Endothelial cell (in vitro differentiated cells): ENCODE results near the gene TBL1X. TPM values are rescaled to one million over a fixed set of nuclear protein-coding genes. Genes with fewer than 3 reads are reported as not detected.

Source experiments
- DNase-seq: peaks from one replicate; pipeline ENCODE4 v3.0.0; 2021; ENCODE audit warnings: low spot score
- H3K27ac Mint-ChIP-seq: one replicate; pipeline ENCODE4 v1.8.0; 2021; ENCODE audit warnings: mixed read lengths, inconsistent platforms; ENCODE audit not compliant: unreplicated experiment
- H3K27me3 Mint-ChIP-seq: one replicate; pipeline ENCODE4 v1.8.0; 2021; ENCODE audit warnings: mild to moderate bottlenecking, moderate library complexity, mixed read lengths, inconsistent platforms; ENCODE audit not compliant: unreplicated experiment
- H3K36me3 Mint-ChIP-seq: one replicate; pipeline ENCODE4 v1.8.0; 2021; ENCODE audit warnings: mild to moderate bottlenecking, low read depth, mixed read lengths, inconsistent platforms; ENCODE audit not compliant: unreplicated experiment
- H3K4me1 Mint-ChIP-seq: one replicate; pipeline ENCODE4 v1.8.0; 2021; ENCODE audit warnings: mild to moderate bottlenecking, mixed read lengths, inconsistent platforms; ENCODE audit not compliant: unreplicated experiment
- H3K4me3 Mint-ChIP-seq: one replicate; pipeline ENCODE4 v1.8.0; 2021; ENCODE audit warnings: mild to moderate bottlenecking, mixed read lengths, inconsistent platforms; ENCODE audit not compliant: unreplicated experiment
- H3K9me3 Mint-ChIP-seq: one replicate; pipeline ENCODE4 v1.8.0; 2021; ENCODE audit warnings: mixed read lengths, inconsistent platforms; ENCODE audit not compliant: unreplicated experiment
- CTCF ChIP-seq: fragments of 200-600 bp; sonication (generic); IDR thresholded peaks from one replicate; pipeline ENCODE4 v1.5.0; 2021; ENCODE audit warnings: antibody characterized with exemption; ENCODE audit not compliant: unreplicated experiment
- total RNA-seq: library from RNA; stranded (reverse); fragmentation: NEBNext Ultra II Directional; extraction: Animal tissue kit (Norgen Biotek cat#: 25700); gene quantifications from one replicate; pipeline ENCODE4 v1.2.1, GENCODE V29; 2021; ENCODE audit not compliant: unreplicated experiment

Gene TBL1X
- total RNA-seq, 1 donor from 2014 or later: 19.4 TPM

- TF ChIP-seq CTCF: no peak
- Mint-ChIP-seq H3K4me1 (no peaks in the 10 kb centered on the region), H3K9me3 (no peaks in the 10 kb centered on the region), H3K27ac (no peak overlapping the region), H3K4me3 (no peak overlapping the region), H3K27me3 (no peaks in the 10 kb centered on the region), H3K36me3 (peaks cover 6% of the 10 kb centered on the region)
- no peak for DNase-seq
These were observed 45.5 kb downstream of the TBL1X start for GRCh38 chrX:9510366-9510765.

- Mint-ChIP-seq H3K4me3 (no peak overlapping the region), H3K4me1 (peaks cover 1% of the 10 kb centered on the region), H3K36me3 (peaks cover 6% of the 10 kb centered on the region), H3K9me3 (no peaks in the 10 kb centered on the region), H3K27ac (no peak overlapping the region), H3K27me3 (no peaks in the 10 kb centered on the region)
- no peak for TF ChIP-seq CTCF
- no peak for DNase-seq
These were observed 46.1 kb downstream of the TBL1X start for GRCh38 chrX:9510980-9511379.

GRCh38 chrX:9515489-9515888 lies 50.6 kb downstream of the TBL1X start:
- no peak for DNase-seq
- H3K27ac Mint-ChIP-seq: no peak overlapping the region
- no peak overlapping the region for H3K4me3 Mint-ChIP-seq
- no peaks in the 10 kb centered on the region for H3K9me3 Mint-ChIP-seq
- peaks cover 13% of the 10 kb centered on the region for H3K4me1 Mint-ChIP-seq
- no peaks in the 10 kb centered on the region for H3K27me3 Mint-ChIP-seq
- no peaks in the 10 kb centered on the region for H3K36me3 Mint-ChIP-seq
- no peak for TF ChIP-seq CTCF

- Mint-ChIP-seq H3K9me3 (no peaks in the 10 kb centered on the region), H3K36me3 (no peaks in the 10 kb centered on the region), H3K4me1 (peaks cover 13% of the 10 kb centered on the region), H3K27ac (no peak overlapping the region), H3K4me3 (no peak overlapping the region), H3K27me3 (no peaks in the 10 kb centered on the region)
- no peak for TF ChIP-seq CTCF
- DNase-seq: no peak
These were observed 51.2 kb downstream of the TBL1X start for GRCh38 chrX:9515973-9516538.

- no peak overlapping the region for H3K4me3 Mint-ChIP-seq
- H3K27me3 Mint-ChIP-seq: no peaks in the 10 kb centered on the region
- no peak for TF ChIP-seq CTCF
- DNase-seq: no peak
- H3K4me1 Mint-ChIP-seq: peaks cover 13% of the 10 kb centered on the region
- H3K36me3 Mint-ChIP-seq: no peaks in the 10 kb centered on the region
- H3K9me3 Mint-ChIP-seq: no peaks in the 10 kb centered on the region
- H3K27ac Mint-ChIP-seq: no peak overlapping the region
These were observed 51.8 kb downstream of the TBL1X start for GRCh38 chrX:9516635-9517034.
